Right ventricle myocardium inferior (tissue), 1 donor: Measurements from ENCODE around the gene KCP. TPM values are rescaled to one million over a fixed set of nuclear protein-coding genes. Genes with fewer than 3 reads are reported as not detected.

Source experiments
- ATAC-seq: fragments of 200-7000 bp; cut with Tn5 transposase; one replicate; pipeline ENCODE4 v1.9.1; 2020; ENCODE audit warnings: mild to moderate bottlenecking, moderate library complexity
- DNase-seq: peaks from one replicate; pipeline ENCODE4 v3.0.0; 2021; ENCODE audit errors: missing footprints
- intact Hi-C: fragments of 100-400 bp; cut with DNase I; formaldehyde crosslinking; loops from one replicate; pipeline ENCODE4 v1.11.0; 2022
- total RNA-seq: library from RNA; stranded (reverse); fragmentation: NEBNext Ultra II Directional; extraction: Animal tissue kit (Norgen Biotek cat#: 25700); gene quantifications from one replicate; pipeline ENCODE4 v1.2.1, GENCODE V29; 2021
- donor health status: DM: no; HTN: yes; CAD: no; lungs with severe emphysema.

KCP gene
- total RNA-seq, 1 donor from 2014 or later: 0.11 TPM

GRCh38 chr7:128892521-128893250, 17.8 kb downstream of the KCP start:
- intact Hi-C loops: loop anchor here (5.0 kb wide), 1 partner anchor 300 kb away; no protein-coding TSS in a partner anchor
- ATAC-seq (no peak), DNase-seq (peak; percentile 13)

DNA sequence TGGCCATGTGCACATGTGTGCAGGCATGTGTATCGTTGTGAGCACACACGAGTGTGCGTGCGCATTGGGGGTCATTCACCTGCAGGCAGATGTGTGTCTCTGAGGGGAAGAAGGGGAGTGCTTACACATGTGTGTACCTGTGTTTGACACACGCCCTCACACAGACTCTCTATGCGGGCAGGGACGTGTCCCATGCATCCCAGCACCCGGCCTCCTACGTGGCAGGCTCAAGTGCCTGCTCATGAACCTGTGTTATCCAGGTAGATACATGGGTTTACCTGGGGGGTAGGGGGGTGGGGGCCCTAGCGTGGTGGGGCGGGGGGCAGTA, 18.6 kb downstream of the KCP start:
- peak; percentile 22 for DNase-seq
- ATAC-seq: no peak
- intact Hi-C loops: loop anchor here (5.0 kb wide), 1 partner anchor 300 kb away; no protein-coding TSS in a partner anchor

DNA sequence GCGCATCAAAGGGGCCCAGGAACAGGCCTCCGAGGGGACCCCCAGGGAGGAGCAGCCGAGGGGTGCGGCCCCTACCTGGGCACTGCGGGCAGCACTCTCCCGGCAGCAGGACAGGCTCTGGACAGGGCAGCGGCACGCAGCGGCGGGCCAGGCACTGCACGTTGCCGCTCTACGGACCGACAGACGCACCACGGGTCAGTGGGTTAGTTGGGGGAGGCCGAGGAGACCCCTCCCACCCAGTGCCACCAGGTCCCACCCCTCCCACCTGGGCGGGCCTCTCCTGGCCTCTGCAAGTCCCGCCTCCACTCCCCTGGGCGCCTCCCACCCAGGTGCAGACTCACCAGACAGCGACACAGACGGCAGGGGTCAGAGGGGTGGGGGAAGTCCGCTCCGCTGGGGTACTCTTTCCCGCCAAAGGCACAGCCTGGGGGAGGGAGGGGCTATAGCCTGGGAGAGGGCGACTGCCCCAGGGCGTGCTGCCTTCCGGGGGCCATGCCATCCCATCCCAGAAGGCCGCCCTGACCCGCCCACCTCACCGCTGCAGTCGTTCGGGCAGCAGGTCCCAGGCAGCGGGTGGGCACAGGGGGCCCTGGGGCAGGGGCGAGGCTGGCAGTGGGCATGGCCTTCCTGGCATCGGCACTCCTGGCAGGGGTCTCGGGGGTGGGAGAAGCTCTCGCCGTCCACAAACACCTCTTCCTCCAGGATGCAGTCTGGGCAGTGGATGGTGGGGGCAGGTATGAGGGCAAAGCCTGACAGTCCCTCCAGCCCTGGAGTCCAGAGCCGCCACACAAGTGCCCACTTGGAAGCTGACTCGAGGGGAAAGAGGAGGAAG, 19.2 kb downstream of the KCP start:
- ATAC-seq: no peak
- intact Hi-C loops: loop anchor here (5.0 kb wide), 1 partner anchor 301 kb away; no protein-coding TSS in a partner anchor
- DNase-seq: peak; percentile 43

- ATAC-seq (no peak), DNase-seq (peak; percentile 68)
- intact Hi-C loops: loop anchor here (5.0 kb wide), 1 partner anchor 302 kb away; no protein-coding TSS in a partner anchor
Measured at GRCh38 chr7:128890306-128891109, 20.0 kb downstream of the KCP start.

GRCh38 chr7:128889121-128889520, 21.4 kb downstream of the KCP start:
- DNase-seq (peak; percentile 16), ATAC-seq (no peak)
- intact Hi-C loops: no loop called here

DNA sequence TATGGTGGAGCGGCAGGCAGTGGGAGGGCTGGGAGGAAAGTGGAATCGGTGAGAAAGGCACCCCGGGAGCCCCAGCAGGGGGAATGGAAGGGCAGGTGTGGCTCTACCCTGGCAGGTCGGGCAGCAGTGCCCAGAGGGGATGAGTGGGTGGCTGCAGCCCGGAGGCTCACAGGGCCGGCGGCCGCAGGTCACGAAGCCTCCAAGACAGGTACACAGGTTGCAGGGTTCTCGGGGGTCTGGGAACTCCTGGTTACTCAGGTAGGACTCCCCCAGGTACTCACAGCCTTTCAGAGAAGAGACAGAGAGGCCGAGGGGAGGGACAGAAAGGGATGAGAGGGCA, 21.8 kb downstream of the KCP start:
- intact Hi-C loops: no loop called here
- no peak for ATAC-seq
- DNase-seq: peak; percentile 45

GRCh38 chr7:128888039-128888755, 22.3 kb downstream of the KCP start:
- DNase-seq (peak; percentile 22), ATAC-seq (no peak)
- intact Hi-C loops: no loop called here

DNA sequence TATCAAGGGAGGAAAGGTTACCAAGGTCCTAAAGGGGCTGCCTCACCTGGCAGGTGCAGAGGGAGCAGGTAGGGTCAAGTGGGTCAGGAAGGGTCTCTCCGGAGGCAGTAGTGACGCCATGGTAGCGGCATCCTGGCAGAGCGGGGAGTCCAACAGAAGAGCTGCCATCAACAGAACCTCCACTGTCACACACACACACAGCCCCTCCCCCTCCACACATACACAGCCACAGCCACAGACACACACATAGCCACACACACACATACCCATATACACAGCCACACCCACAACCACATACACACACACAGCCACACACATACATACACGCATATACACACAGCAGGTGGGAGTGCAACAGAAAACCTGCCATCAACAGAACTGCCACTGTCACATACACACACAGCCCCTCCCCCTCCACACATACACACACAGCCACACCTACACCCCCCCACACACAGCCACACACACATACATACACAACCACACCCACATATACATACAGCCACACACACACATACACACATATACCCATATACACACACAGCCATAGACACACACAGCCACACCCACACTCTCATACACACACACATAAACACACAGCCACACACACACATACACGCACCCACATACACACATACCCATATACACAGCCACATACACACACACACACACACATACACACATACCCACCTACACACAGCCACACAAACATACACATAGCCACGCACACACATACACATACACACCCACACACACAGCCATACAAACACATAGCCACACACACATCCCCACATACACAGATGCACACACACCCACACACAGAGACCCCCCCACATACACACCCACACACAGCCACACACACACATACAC, 23.1 kb downstream of the KCP start:
- DNase-seq: peak; percentile 7
- no peak for ATAC-seq
- intact Hi-C loops: no loop called here

GRCh38 chr7:128886391-128887168, 23.9 kb downstream of the KCP start:
- DNase-seq: peak; percentile 7
- no peak for ATAC-seq
- intact Hi-C loops: no loop called here

DNA sequence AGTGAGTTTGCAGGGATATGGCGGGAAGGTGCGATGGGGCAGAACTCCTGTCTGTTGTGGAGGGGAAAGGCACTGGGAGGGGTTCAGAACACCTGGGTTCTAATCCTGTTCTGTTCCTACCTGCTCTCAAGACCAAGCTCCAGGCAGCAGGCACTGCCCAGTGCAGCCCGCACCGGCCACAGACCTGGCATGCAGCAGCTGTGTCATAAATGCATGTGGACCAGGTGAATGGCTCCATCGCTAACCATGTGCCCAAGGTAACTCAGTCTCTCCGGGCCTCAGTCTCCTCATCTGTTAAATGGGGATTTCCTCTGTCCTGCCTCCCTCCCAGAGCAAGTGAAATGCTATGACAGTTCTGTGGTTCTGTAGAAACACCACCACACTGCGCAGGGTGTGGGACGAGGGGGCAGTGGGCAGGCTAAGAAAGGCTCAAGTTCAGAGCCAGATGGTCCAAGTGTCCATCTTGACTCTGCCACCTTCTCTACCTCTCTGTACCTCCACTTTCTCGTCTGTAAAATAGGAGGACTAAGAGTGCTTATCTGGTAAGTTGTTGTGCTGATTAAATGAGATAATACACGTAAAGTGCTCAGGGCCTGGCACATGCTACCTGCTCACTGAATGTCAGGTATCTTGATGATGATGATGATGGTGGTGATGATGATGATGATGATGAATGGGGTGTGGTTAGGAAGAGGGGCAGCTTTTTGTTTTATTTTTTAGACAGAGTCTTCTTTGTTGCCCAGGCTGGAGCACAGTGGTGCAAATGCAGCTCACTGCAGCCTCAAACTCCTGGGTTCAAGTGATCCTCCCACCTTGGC, 24.9 kb downstream of the KCP start:
- intact Hi-C loops: no loop called here
- peak; percentile 11 for DNase-seq
- no peak for ATAC-seq

GRCh38 chr7:128884561-128885369, 25.7 kb downstream of the KCP start:
- intact Hi-C loops: loop anchor here (5.0 kb wide), 3 partner anchors 92 to 407 kb away; partner anchors contain the start of genes CCDC136 and METTL2B
- ATAC-seq (no peak), DNase-seq (peak; percentile 45)

DNA sequence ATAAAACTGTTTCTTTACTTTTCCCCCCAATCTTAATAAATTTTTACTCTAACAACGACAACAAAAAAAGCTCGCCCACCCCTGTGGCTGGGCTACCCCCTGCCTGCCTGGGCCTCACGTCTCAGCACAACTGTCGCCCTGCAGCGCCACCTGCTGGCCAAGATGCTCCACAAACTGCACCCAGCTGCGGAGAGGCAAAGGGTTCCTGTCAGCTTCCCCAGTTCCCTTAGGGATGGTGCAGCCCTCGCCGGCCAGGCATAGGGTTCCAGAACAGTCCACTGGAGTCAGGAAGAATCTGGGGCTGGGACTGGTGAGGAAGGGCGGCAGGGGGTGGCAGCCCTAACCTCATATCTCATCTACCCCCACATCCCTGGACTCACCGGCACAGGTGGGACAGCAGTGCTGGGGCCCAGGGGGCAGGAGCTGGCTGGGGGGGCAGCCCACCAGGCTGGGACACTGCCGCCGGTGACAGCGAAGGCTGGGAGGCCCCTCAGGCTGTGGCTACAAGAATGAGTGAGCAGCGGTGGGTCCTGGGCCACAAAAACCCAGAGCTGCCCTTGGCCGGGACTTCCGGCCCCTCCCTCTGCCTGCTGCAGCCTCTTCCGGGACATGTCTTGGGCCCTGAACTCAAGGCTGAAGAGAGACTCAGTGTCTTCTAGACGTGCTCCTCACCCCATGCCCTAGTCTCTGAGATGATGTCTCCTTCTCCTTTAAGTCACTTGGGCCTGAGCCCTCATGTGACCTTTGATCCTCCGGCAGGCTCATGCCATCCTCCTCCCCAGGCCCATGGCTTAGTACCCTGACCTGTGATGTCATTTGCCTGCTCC, 26.7 kb downstream of the KCP start:
- intact Hi-C loops: loop anchor here (5.0 kb wide), 3 partner anchors 92 to 407 kb away; partner anchors contain the start of genes CCDC136 and METTL2B
- peak; percentile 51 for ATAC-seq
- peak; percentile 91 for DNase-seq

DNA sequence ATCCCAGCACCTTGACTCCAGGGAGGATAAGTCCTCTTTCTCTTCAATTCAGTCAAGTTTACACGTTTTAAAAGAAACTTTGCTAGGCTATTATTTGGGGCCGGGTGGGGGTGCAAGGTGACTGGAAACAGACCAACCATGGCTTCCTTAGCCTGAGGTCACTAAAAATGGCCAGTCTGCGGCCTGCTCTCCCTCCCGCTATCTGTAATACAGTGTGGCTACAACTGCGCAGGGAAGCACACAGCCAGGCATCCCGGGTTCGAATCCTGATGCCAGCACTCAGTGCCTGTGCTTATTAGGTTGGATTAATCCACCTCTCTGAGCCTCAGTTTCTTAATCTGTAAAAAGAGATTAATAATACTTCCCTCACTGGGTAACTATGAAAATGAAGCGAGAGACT, 28.4 kb downstream of the KCP start:
- ATAC-seq (no peak), DNase-seq (peak; percentile 16)
- intact Hi-C loops: loop anchor here (5.0 kb wide), 3 partner anchors 90 to 405 kb away; partner anchors contain the start of genes CCDC136 and METTL2B

DNA sequence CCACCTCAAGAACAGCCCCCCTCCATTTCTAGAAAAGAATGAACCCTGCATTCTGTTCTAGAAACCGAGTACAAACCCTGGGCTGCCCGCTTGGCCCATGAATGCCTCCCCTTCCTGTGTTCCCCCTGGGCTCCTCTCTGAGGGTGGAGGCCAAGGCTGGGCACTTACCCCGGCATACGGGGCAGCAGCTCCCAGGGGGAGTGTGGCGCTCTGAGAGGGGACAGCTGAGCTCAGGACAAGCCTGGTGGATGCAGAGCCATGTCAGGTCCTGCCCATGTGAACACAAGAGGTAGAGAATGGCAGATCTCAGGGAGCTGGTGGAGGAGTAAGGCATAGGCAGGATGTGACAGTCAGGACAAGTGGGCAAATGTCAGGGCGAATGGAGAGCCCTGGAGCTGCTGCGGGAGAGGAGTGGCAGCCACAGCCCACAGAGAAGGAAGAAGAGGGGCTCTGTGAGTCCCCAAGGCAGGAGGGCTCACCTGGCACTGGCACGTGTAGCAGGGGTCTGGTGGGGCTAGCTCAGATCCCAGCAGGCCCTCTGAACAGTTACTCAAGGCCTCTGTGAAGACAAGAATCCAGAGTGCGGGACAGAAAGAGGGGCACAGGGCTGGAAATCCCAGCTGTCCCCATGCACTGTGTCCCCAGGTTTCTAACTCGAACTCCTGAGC, 28.9 kb downstream of the KCP start:
- no peak for ATAC-seq
- intact Hi-C loops: loop anchor here (5.0 kb wide), 3 partner anchors 89 to 404 kb away; partner anchors contain the start of genes CCDC136 and METTL2B
- peak; percentile 22 for DNase-seq
